Glutamatergic neuron (in vitro differentiated cells): Measurements from ENCODE around the gene SLIT1. TPM values are rescaled to one million over a fixed set of nuclear protein-coding genes. Genes with fewer than 3 reads are reported as not detected.

ENCODE experiments used
- DNase-seq: peaks from one replicate; pipeline ENCODE4 v3.0.0; 2022
- H3K27ac Mint-ChIP-seq: one replicate; pipeline ENCODE4 v1.8.0; 2020; ENCODE audit warnings: mild to moderate bottlenecking, mixed read lengths, inconsistent platforms; ENCODE audit not compliant: unreplicated experiment
- H3K27me3 Mint-ChIP-seq: one replicate; pipeline ENCODE4 v1.8.0; 2020; ENCODE audit warnings: mild to moderate bottlenecking, moderate library complexity, mixed read lengths, inconsistent platforms; ENCODE audit not compliant: unreplicated experiment
- H3K36me3 Mint-ChIP-seq: one replicate; pipeline ENCODE4 v1.8.0; 2020; ENCODE audit warnings: mild to moderate bottlenecking, mixed read lengths, inconsistent platforms; ENCODE audit not compliant: unreplicated experiment
- H3K4me1 Mint-ChIP-seq: one replicate; pipeline ENCODE4 v1.8.0; 2020; ENCODE audit warnings: mild to moderate bottlenecking, low read depth, mixed read lengths, inconsistent platforms; ENCODE audit not compliant: unreplicated experiment
- H3K4me3 Mint-ChIP-seq: one replicate; pipeline ENCODE4 v1.8.0; 2020; ENCODE audit warnings: mild to moderate bottlenecking, mixed read lengths, inconsistent platforms; ENCODE audit not compliant: unreplicated experiment
- H3K9me3 Mint-ChIP-seq: one replicate; pipeline ENCODE4 v1.8.0; 2020; ENCODE audit warnings: mild to moderate bottlenecking, moderate library complexity, mixed read lengths, inconsistent platforms; ENCODE audit not compliant: unreplicated experiment
- CTCF ChIP-seq: fragments of 200-600 bp; sonication (generic); IDR thresholded peaks from one replicate; pipeline ENCODE4 v1.5.0; 2021; ENCODE audit not compliant: partially characterized antibody, unreplicated experiment
- total RNA-seq: library from RNA; stranded (reverse); fragmentation: NEBNext Ultra II Directional; extraction: Animal tissue kit (Norgen Biotek cat#: 25700); gene quantifications from one replicate; pipeline ENCODE4 v1.2.1, GENCODE V29; 2021; ENCODE audit not compliant: unreplicated experiment

Gene SLIT1
- total RNA-seq, 1 donor from 2014 or later = 11.3 TPM

DNA sequence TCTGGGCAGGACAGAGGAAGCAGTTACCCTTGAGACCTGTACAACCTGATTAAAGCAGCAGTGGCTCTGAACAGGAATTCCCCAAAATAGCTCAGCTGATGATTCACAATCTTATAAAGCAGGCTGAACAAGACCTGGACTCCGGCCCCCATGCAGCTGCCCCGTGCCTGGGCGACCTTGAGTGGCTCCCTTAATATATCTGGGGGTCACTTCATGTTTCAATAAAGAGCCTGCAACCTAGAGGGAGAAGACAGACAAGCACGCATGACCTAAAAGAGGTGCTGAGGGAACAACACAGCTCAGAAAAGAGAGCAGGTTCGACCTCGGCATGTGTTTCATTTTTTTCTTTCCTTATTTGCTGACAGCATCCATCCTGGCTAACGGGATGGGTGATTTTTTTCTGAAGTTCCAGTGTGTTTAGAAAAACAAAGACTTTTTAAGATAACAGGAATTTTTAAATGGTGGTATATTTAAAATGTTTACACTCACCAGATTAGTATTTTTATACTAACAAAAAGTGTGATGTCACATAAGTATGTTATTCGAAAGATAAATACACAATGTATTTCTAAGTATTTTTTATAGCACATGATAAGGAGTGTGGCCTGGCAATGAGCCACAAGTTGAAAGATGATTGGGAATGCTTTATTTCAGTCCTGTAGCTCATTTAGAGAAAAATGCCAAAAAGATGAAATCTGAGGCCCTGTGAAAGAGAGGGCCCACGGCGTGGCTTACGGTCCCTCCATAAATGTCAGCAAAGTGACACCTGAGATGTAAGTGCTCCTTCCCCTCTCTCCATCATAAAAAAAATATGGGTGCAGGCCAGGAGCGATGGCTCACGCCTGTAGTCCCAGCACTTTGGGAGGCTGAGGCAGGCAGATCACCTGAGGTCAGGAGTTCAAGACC, 161.3 kb downstream of the SLIT1 start:
- Mint-ChIP-seq H3K4me3 (no peak overlapping the region), H3K9me3 (no peaks in the 10 kb centered on the region), H3K36me3 (no peaks in the 10 kb centered on the region), H3K27me3 (peaks cover 2% of the 10 kb centered on the region), H3K27ac (no peak overlapping the region), H3K4me1 (peaks cover 4% of the 10 kb centered on the region)
- no peak for DNase-seq
- no peak for TF ChIP-seq CTCF

- Mint-ChIP-seq H3K4me1 (peaks cover 4% of the 10 kb centered on the region), H3K36me3 (no peaks in the 10 kb centered on the region), H3K4me3 (no peak overlapping the region), H3K9me3 (no peaks in the 10 kb centered on the region), H3K27me3 (peaks cover 2% of the 10 kb centered on the region), H3K27ac (no peak overlapping the region)
- TF ChIP-seq CTCF = no peak
- no peak for DNase-seq
Observed at GRCh38 chr10:97023401-97024167, 162.2 kb downstream of the SLIT1 start.

DNA sequence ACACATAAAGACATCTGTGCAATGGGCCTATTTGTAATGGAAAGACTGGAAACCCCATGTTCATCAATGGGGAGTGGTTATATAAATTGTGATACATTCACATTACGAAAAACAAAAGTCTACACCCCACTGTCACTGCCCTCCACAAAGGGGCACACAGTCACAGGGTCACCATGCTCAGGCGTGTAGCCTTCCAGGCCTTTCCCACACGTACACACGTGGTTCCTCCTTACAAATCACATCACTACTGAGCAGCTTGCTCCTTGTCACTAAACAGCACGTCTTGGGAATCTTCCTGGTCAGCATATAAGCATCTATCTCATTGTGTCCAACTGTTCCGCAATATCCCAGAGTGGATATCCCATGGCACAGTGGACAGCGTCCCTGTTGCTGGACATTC, 163.1 kb downstream of the SLIT1 start:
- Mint-ChIP-seq H3K4me1 (peaks cover 4% of the 10 kb centered on the region), H3K9me3 (no peaks in the 10 kb centered on the region), H3K36me3 (no peaks in the 10 kb centered on the region), H3K4me3 (no peak overlapping the region), H3K27ac (no peak overlapping the region), H3K27me3 (no peaks in the 10 kb centered on the region)
- DNase-seq = no peak
- no peak for TF ChIP-seq CTCF

DNA sequence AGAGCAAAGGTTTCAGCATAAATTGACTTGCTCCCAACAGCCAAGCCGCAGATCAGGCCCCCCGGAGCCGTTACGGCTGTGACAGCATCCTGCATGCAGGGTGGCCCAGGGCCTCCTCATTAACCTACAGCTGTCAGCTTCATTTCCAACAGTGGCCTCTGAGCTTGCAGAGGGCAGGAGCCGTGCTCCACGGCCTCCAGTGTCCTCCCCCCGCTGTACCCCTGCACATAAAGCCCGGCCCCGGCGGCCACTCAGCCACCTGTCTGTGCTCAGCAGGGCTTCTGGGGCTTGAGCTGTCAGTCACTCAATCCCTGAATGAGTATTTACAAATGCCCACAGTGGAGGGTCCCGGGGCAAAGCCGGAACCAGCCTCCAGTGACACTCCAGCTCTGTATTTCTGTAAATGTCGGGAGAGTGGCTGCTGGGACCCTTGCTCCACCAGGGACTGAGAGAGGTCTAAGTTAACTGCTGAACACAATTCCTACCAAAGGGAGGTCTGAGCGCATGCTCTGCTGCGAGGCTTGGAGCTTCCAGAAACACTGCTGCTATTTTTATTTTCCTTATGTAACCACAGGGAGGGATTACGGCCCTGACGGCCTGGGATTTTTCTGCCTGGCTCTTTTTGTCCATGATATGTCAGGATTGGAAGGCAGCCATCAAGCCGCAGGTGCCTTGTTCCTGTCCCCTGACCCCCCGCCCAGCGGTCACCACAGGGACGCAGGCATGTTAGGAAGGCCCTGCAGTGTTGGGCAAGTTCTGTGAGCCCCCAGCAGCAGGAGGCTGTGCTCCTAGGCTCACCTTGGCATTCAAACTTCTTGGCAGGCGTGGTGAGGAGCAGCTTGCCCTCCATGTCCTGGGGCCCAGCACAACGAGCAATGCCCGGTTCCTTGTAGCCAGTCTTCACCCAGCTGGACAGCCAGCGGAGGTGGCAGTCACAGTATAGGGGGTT, 165.0 kb downstream of the SLIT1 start:
- Mint-ChIP-seq H3K4me3 (no peak overlapping the region), H3K27ac (no peak overlapping the region), H3K36me3 (no peaks in the 10 kb centered on the region), H3K9me3 (no peaks in the 10 kb centered on the region), H3K4me1 (peaks cover 4% of the 10 kb centered on the region), H3K27me3 (no peaks in the 10 kb centered on the region)
- no peak for DNase-seq
- TF ChIP-seq CTCF = no peak
